Adrenal gland (tissue), 5 donors: ENCODE data around the gene MDP1.

Experiments used
- CTCF ChIP-seq, 6 experiments: fragments of 450-650 bp in 4 of 6; fragments of 200-600 bp in 2 of 6; sonication (generic) in 1 of 6; IDR thresholded peaks; 1 replicate in 5 of 6; 2 replicates in 1 of 6; pipeline versions ENCODE4 v1.5.1 to v1.8.0; 2016 to 2021; ENCODE audit warnings: antibody characterized with exemption in 6 of 6, mild to moderate bottlenecking in 2 of 6, moderate library complexity in 1 of 6
- POLR2A ChIP-seq, 2 donors: fragments of 450-650 bp; IDR thresholded peaks; one replicate each; pipeline ENCODE4 v1.6.1; 2017; ENCODE audit warnings: antibody characterized with exemption in 2 of 2, mild to moderate bottlenecking in 2 of 2, moderate library complexity in 1 of 2
- donor health status: DM: no; HTN: no; CAD: no.

GRCh38 chr14:24165785-24166184 is 50.1 kb downstream of the MDP1 start:
- TF ChIP-seq POLR2A (IDR thresholded peaks at IDR 0.05) (no peak), CTCF (IDR thresholded peaks at IDR 0.05) (no peak)
